SK-N-DZ (cell line): ENCODE results near the gene UBE2V1.
"Not testable (repeated sequence)": the region's sequence is repeated elsewhere in the genome, so short reads cannot be mapped to it uniquely, and the experiment has no call there.

Source experiments
- DNase-seq: peaks from one replicate; pipeline ENCODE4 v3.0.0-alpha.2; 2015; ENCODE audit warnings: low spot score

The UBE2V1 gene

GRCh38 chr20:50138120-50138478, 25.1 kb upstream of the UBE2V1 start:
- no peak for DNase-seq

DNA sequence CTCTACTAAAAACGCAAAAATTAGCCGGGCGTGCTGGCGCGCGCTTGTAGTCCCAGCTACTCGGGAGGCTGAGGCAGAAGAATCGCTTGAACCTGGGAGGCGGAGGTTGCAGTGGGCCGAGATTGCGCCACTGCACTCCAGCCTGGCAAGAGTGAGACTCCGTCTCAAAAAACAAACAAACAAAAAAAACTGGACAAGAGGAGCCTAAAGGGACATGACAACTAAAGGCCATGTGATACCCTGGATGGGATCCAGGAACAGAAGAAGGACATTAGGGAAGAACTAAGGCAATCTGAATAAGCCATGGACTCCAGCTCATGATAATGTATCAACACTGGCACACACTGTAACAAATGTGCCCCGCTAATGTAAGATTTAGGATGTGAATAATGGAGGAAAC, 24.8 kb upstream of the UBE2V1 start:
- not testable (repeated sequence) for DNase-seq

DNA sequence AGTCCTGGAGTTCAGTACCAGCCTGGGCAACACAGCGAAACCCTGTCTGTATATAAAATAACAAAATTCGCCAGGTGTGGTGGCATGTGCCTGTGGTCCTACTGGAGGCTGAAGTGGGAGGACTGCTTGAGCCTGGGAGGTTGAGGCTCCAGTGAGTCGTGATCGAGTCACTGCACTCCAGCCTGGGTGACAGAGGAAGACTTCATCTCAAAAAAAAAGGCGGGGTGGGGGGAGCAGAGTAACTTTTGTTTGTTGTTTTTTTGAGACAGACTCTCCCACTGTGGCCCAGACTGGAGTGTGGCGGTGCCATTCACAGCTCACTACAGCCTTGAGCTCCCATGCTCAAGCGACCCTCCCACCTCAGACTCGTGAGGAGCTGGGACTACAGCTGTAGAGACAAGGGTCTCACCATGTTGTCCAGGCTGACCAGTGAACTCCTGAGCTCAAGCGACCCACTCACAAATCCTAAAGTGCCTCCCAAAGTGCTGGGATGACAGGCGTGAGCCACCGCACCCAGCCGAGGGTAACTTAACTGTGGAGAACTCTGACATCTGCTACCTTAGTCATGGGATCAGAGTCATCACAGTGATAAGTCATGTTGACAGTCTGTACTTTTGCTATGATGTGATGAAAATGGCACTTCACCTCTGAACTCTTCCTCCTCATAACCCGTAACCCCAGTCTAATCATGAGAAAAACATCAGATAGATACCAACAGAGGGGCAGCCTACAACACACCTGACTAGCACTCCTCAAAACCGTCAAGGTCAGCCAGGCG, 24.1 kb upstream of the UBE2V1 start:
- DNase-seq: no peak

- not testable (repeated sequence) for DNase-seq
These were observed 22.2 kb upstream of the UBE2V1 start for GRCh38 chr20:50135157-50135556.

GRCh38 chr20:50133474-50134217, 20.7 kb upstream of the UBE2V1 start:
- DNase-seq: no peak

- DNase-seq: no peak
These were observed 20.1 kb upstream of the UBE2V1 start for GRCh38 chr20:50133041-50133440.

GRCh38 chr20:50130995-50131394, 18.0 kb upstream of the UBE2V1 start:
- no peak for DNase-seq

DNA sequence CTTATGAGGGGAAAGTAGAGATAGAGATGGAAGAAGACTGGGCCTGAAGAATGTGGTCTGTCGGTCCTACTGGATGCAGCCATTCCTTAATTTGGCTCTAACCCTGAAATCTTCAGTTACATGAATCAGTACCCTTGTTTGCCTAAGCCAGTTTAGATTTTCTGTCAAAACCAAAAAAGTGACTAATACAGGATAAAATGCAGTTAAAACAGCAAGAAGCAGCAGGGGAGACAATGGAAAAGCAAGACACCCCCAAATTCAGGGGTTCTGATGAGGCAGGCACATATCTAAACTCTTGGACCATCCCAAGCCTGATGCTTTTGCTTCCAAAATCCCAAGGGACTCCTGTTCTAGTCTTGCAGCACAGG, 17.4 kb upstream of the UBE2V1 start:
- no peak for DNase-seq

DNA sequence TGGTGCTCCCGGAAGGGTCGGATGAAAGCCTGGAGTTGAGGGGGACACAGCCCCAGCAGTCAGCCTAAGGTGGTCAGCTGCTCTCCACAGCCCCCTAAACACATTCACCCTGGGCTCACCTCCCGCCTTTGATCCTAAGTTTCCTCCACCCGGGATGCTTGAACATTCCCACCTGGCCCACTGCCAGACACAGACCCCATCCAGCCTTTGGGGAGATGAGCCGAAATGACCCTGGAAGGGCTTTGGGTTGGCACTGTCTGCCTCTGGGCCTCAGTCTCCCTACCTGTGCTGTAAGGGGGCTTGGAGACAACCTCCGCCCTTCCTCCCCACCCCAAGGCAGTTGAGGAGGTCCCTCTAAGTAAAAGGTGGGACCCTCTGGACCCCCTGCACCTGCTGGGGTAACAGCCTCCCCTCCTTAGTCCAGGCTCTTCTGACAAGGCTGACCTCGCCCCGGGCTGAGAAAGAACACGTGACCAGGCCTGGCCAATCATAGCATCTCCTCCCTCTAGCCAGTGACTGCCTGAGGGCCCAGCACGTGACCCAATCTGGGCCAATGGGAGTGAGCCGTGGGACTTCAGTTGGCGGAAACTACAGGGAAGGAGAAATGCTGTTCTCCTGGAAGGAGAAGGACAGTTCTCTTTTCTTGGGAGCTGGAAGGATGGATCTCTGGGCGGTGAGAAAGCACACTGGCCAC, 16.9 kb upstream of the UBE2V1 start:
- DNase-seq: no peak

DNA sequence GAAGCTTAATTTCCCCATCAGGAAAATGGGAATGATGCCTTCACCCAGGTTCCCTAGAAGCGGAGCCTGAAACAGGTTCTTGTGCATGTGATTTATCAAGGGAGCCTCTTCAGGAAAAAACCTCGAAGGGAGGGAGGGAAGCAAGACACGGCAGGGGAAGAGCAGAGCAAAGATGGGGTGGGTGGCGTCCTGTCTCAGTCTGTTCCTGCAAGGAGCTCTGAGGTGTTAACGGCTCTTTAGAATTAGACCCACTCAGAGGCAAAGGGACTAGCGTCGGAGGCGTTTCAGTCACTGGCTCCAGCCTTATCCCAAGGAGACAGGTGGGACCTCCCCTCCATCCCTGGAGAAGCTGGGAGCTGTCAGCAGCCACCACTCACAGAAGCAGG, 15.6 kb upstream of the UBE2V1 start:
- DNase-seq: no peak

- DNase-seq: no peak
These were observed 14.9 kb upstream of the UBE2V1 start for GRCh38 chr20:50127587-50128519.

DNA sequence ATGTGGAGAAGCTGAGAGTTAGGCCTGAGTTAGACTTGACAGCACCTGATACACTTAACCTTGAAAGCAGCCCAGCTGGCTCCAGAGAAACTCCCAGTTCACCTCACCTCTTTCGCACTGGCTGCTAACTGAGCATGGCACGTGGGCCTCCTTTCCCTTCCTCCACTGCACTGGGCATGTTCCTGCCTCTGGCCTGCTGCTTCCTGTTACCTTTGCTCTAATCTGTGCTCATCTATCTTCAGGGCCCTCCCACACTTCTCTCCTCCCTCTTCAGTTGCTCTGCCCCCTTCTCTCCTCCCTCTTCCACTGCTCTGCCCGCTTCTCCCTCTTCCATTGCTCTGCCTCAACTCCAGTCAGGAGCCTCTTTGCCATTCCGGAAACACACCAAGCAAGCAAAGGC, 13.7 kb upstream of the UBE2V1 start:
- no peak for DNase-seq

GRCh38 chr20:50125279-50125678, 12.3 kb upstream of the UBE2V1 start:
- no peak for DNase-seq

- DNase-seq: no peak
These were observed 11.5 kb upstream of the UBE2V1 start for GRCh38 chr20:50124496-50124895.

DNA sequence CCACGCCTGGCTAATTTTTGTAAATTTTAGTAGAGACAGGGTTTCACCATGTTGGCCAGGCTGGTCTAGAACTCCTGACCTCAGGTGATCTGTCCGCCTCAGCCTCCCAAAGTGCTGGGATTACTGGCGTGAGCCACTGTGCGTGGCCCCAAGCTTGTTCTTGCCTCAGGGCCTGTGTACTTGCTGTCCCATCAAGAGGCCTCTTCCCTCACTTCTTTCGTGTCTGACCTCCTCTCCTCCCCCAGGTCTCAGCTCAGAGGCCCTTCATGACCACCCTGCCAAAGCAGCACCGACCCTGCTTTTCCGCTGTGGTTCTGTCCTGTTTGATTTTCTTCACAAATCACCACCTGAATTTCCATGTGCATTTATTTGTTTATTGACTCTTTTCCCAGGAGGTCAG, 10.5 kb upstream of the UBE2V1 start:
- DNase-seq: no peak

- no peak for DNase-seq
These were observed 9.8 kb upstream of the UBE2V1 start for GRCh38 chr20:50122763-50123162.

- DNase-seq: no peak
These were observed 8.9 kb upstream of the UBE2V1 start for GRCh38 chr20:50121858-50122271.

DNA sequence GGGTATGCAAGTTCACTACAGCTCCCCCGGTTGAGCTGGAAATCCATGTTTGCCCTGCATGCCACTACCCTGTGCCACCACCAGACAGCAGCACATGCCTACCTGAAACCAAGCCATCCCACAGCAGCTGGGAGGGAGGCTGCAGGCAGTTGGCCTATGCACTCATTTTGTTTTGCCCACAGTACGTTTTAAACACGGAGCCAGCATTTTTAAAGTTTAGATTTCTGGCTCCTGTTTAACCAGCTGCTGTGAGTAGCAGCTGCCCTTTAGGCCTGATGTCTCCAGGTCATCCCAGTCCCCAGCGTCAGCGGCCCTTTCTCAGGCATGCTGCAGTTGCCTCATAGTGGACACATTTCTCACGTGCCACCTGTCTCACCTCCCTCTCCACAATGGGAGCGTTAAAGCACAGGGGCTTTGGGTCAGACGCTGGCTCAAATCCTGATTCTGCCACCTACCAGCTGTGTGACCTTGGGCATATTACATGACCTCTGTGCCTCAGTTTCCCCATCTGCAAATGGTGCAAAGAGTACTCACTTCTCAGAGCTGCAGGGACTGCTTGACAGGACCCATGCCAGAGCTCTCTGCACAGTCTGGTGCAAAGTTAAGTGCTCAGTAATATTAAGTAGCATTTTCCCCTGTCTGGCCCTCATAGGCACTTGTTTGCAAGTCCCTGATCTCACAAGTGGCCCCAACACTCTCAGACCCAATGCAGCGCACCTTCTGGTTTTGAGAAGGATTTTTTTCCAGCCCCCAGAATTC, 8.2 kb upstream of the UBE2V1 start:
- peak; percentile 61 for DNase-seq

GRCh38 chr20:50118203-50118602, 5.3 kb upstream of the UBE2V1 start:
- no peak for DNase-seq

GRCh38 chr20:50116368-50116999, 3.5 kb upstream of the UBE2V1 start:
- no peak for DNase-seq
